ENCODE results near the gene USP9X.
"Not testable (repeated sequence)": the region's sequence is repeated elsewhere in the genome, so short reads cannot be mapped to it uniquely, and the experiment has no call there.

Gene USP9X, protein sequence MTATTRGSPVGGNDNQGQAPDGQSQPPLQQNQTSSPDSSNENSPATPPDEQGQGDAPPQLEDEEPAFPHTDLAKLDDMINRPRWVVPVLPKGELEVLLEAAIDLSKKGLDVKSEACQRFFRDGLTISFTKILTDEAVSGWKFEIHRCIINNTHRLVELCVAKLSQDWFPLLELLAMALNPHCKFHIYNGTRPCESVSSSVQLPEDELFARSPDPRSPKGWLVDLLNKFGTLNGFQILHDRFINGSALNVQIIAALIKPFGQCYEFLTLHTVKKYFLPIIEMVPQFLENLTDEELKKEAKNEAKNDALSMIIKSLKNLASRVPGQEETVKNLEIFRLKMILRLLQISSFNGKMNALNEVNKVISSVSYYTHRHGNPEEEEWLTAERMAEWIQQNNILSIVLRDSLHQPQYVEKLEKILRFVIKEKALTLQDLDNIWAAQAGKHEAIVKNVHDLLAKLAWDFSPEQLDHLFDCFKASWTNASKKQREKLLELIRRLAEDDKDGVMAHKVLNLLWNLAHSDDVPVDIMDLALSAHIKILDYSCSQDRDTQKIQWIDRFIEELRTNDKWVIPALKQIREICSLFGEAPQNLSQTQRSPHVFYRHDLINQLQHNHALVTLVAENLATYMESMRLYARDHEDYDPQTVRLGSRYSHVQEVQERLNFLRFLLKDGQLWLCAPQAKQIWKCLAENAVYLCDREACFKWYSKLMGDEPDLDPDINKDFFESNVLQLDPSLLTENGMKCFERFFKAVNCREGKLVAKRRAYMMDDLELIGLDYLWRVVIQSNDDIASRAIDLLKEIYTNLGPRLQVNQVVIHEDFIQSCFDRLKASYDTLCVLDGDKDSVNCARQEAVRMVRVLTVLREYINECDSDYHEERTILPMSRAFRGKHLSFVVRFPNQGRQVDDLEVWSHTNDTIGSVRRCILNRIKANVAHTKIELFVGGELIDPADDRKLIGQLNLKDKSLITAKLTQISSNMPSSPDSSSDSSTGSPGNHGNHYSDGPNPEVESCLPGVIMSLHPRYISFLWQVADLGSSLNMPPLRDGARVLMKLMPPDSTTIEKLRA (N-terminal part only)

DNA sequence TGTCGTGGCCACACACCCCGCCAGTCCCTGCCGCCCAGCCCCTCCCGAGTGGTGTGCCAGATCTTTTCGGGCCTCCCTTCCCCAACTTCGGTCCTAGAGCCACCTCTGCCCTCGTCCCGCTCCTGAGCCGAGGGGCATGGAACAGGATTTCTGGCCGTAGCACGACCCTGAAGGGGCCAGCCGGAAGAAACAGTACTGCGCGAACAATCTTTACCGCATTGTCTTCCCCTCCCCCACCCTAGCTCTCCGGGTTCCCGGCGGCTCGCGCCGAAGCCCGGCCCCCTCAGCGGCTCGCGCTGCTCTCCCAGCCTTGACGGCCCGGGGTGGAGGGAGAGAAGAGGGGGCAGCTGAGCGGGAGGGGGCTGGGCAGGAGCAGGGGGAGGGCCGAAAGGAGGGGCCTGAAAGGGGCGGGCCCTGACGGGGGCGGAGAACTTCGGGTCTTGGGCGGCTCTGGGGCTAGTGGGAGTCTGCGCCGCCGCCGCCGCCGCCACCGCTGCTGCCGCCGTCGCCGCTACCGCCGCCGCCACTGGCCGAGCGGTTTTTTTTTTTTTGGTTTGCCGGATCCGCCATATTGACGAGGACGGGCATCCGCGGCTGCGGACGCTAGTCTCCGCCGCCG is at the start of gene USP9X:
TSS of gene USP9X (plus strand) at position 553 of the 619 bp plus-strand sequence. CDS start 38,184 bp downstream, outside the sequence.
- peak; percentile 89 for DNase-seq

DNA sequence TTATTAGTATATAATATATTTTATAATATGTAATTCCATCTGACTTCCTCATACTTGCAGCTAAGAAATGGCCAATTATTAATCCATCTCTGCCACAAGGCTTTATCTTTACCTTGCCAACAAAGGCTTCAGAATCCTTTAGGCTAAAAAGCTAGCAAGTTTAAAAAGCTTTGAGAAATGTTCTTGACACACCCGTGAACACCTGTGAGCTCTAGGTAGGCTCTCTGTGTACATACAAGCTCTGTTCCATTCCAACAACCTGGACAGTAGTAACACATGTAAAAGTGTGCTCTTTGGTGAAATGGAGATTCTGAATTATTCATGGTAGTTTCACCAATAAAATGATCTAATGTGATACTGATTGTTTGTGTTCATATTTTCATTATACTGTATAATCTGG is 49.7 kb upstream of the USP9X start:
- no peak for DNase-seq

DNA sequence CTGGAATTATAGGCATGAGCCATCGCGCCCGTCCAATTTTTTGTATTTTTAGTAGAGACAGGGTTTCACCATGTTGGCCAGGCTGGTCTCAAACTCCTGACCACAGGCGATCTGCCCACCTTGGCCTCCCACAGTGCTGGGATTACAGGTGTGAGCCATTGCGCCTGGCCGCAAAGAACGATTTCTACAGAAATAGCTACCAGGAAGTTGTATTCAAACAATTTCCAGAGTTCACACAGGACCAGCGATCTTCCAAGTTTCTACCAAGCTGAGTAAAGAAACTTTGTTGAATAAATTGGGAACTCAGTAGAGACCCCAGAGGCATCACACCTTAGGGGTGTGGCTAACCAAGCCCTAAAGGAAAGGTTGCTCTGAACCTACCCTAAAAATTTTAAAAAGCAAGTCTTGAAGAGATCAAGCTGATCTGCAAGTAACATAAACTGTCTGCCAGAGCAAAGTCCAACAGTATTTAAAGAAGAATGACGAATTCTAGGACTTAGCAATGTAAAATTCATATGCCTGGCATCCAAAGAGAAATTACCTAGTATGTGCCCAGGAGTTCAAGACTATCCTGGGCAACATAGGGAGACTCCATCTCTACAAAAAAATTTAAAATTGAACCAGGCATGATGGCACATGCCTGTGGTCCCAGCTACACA is 48.4 kb upstream of the USP9X start:
- no peak for DNase-seq

DNA sequence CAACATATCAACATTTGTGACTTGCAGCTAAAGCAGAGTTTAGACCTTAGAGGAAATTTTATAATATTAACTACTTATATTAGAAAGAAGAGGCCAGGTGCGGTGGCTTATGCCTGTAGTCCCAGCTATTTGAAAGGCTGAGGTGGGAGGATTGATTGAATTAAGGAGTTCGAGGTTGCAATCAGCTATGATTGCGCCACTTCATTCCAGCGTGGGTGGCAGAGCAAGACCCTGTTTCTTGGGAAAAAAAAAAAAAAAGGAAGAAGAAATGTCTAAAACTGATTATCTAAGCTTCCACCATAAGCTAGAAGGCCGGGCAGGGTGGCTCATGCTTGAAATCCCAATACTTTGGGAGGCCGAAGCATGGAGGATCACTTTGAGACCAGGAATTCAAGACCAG is 42.0 kb upstream of the USP9X start:
- DNase-seq = no peak

DNA sequence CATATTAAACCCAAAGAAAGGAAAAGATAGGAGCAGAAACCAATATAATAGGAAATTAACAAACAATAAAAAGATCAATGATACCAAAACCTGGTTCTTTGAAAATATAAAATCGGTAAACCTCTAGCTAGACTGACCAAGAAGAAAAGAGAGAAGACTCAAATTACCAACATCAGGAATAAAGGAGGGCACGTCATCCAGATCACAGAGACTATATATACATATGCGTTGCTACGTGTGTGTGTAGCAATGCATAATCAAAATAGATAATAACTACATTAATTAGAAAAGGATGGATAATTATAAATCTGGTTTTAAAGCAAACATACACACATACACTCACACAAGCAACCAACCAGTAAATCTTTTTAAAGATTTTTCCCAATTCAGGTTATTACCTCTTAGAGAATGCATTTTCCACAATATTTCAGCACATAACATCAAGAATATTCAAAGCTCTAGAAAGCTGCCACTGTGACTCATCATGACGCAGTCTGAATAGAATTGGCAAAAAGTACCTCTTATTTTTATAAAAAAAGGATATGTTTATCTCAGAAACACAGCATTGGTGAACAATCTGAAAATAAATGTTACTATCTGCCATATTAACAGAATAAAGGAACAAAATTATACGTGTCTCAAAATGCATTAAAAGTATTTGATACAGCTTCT is 41.4 kb upstream of the USP9X start:
- peak; percentile 63 for DNase-seq

DNA sequence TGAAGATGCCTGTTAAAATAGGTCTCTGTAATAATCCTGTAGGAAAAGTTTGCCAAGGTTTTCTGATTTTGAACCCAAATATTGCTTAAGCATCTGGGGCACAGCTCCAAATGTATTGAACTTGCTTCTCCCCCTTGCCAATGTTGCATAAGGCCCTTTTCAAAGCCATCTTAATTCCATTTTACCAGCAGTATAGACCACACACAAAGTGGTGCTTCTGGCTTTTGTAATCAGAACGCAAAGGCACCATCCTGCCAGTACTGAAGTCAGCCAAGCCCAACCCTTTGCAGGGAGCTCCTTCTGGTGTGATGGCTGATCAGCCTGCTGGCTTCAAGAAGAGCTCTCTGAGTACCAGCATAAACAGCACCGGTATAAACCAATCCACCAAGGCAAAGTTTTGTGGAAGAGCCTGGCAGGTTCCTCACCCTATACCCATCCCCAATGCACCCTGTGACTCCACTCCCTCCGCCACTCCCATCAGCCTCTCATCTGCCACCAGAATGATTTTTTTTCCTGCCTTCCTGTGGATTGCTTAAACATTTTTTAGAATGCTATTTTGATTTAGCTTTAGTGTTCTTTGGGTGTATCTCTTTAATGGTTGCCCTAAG is 39.2 kb upstream of the USP9X start:
- DNase-seq = peak; percentile 67

DNA sequence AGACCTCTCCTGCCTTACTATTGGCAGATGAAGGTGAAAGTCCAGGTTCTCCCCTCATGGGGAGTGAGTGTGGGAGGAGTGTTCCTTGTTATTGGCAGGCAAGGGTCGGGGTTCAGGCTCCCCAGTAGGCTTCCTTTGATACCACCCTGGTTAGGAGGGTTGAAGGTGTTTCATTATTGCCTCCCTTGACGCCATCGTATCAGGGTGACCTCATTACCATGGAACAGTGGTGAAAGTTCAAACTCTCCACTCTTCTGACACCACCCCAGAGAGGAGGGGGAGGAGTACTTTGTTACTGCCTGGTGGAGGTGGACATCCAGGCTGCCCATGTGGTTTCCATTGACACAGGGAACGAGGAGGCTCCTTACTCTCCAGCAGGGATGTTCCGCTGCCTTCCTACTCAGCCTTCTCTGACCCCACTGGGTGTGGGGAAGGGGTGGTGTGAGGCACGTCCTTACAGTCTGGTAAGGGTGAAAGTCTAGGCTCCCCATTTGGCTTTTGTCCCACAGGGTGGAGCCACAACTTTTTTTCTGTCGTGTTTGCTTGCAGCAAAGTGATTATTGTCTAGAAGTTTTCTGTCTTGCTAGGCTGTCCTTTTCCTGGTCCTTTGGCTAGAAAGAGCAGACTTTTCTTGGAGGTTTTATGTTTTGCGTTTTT is 37.2 kb upstream of the USP9X start:
- no peak for DNase-seq

DNA sequence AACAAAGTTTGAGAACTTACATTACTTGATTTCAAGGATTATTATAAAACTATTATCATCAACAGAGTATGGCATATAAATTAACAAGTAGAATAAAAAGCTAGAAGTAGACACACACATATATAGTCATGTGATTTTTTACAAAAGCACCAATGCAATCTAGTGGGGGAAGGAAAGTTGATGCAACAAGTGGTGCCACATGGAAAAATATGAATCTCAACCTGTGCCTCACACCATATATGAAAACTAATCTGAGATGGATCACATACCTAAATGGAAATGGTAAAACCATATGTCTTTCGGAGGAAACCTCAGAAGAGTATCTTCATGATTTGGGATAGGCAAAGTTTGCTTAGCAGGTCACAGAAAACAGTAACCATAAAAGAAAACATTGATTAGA is 34.9 kb upstream of the USP9X start:
- DNase-seq = no peak

DNA sequence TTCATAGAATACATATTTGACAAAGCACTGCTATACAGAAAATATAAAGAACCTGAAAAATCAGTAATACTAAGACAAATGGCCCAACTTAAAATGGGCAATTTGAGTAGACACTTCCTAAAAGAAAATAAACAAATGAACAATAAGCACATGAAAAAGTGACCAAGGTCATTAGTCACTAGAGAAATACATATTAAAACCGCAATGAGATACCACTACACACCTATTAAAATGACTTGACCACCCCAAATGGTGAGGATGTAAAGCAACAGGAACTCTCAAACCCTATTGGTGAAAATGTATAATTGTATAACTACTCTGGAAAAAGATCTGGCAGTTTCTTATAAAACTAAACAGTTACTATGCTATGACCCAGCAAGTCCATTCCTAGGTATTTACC is 34.0 kb upstream of the USP9X start:
- DNase-seq = no peak

DNA sequence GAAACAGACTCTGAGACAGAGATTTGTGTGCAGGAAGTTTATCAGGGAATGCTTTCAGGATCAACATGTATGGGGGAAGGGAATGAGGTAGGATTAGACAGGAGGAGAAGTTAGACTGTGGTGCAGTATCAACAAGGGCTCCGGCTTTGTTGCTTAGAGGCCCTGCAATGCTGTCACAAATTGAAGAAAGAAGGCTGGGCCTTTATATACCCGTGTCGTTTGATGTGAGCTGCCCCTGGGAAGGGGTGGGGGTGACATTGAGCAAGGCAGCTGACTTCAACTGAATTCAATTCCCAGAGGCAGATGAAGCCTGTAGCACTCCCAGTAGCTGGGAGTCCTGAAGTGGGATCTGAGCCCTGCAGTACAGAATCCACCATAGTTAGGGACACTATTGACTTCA is 29.5 kb upstream of the USP9X start:
- no peak for DNase-seq

DNA sequence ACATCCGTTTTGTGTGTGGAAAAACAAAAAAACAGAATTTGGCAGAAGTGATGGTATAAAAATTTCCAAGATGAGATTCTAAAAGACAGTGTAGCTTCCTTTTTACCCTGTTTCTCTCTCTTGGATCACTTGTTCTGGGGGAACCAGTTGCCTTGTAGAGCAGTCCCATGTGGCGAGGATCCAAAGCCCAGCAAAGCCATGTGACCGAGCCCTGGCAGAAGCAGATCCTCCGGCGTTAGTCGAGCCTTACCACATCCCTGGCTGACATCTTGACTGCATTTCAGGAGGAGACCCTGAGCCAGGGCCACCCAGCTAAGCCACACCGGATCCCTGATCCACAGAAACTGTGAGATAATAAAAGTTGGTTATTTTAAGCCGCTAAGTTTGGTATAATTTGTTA is 22.0 kb upstream of the USP9X start:
- not testable (repeated sequence) for DNase-seq

DNA sequence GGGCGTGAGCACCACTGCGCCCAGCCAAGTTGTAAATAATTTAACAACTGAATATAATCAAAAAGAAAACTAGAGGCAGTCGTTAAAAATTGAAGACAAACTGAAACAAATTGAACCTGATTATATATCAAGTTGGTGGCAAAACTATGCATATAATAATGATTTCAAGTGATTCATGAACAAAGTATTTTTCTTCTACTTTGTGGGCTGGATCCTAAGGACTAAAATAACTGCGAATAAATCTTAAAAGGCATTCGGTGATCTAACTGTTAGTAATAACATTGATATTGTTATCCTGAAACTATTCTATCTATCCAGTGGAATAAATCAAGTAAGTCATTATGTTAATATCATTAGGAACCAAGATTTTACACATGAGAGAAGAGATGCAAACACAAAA is 21.2 kb upstream of the USP9X start:
- DNase-seq = peak; percentile 52

DNA sequence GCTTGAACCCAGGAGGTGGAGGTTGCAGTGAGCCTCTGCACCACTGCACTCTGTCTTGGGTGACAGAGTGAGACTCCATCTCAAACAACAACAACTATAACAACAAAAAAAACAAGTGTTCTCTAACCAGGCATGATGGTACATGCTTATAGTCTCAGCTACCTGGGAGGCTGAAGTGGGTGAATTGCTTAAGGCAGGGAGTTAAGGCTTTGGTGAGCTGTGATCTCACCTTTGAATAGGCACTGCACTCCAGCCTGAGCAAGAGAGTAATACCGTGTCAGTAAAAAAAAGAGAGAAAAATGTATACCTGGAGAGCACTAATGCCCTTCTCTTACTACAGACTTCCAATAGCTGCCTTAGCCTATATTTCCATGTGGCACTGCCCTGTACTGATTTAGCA is 18.9 kb upstream of the USP9X start:
- DNase-seq = no peak

DNA sequence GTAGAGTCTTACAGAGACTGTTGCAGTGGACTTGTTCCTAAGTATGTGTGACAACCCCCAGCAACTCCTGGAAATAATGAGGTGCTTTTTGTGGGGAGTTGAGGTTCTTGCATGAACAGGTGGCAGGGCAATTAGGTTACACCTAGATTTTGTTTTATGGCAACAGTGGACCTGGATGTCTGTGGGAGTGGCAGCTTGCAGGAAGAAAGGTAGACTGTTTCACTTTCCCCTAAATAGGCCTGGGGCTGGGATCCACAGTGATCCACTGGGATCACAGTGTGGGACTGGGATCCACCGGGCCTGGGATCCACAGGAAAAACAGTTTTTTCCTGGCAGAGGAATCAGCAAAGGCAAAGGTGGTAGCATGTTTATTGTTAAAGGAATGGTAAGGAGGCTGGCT is 18.3 kb upstream of the USP9X start:
- DNase-seq = no peak

DNA sequence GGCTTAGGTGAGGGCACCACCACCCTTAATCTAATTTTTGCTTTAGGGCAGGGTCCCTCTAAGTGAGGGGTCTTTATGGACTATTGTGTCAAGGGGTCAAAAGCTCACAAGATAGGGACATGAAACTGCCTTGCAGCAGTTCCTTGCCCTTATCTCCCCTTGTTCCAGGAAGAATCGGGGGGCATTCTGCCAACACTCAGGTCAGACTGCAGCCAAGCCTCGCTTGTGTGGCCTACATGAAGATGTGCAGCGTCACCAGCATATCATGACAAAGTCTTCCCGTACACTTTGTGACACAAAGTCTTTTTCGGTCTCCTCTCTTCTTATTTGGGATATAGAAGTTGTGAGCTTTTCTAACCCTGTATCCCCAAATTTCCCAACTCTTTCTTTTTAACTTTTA is 17.5 kb upstream of the USP9X start:
- no peak for DNase-seq

DNA sequence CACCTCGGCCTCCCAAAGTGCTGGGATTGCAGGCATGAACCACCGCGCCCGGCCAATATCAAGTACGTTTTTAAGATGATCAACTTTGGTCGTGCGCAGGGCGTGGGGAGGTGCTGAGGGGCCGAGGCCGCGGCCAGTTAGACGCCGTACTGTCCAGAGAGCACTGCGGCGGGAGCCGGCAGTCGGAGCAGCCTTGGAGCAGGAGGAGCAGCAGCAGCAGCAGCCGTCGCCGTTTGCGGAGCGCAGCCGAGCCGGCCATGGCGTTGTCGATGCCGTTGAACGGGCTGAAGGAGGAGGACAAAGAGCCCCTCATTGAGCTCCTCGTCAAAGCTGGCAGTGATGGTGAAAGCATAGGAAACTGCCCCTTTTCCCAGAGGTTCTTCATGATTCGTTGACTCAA is 8.5 kb upstream of the USP9X start:
- DNase-seq = no peak

DNA sequence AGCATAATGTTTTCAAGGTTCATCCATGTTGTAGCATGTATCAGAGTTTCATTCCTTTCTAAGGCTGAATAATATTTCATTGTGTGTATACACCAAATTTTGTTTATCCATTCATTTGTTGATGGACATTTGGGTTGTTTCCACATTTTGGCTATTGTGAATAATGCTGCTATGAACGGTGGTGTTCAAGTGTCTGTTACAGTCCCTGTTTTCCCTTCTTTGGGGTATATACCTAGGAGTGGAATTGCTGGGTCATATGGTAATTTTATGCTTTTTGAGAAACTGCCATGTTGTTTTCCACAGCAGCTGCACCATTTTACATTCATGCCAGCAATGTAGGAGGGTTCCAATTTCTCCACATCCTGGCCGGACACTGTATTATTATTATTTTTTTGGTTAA is 3.4 kb upstream of the USP9X start:
- DNase-seq = no peak

DNA sequence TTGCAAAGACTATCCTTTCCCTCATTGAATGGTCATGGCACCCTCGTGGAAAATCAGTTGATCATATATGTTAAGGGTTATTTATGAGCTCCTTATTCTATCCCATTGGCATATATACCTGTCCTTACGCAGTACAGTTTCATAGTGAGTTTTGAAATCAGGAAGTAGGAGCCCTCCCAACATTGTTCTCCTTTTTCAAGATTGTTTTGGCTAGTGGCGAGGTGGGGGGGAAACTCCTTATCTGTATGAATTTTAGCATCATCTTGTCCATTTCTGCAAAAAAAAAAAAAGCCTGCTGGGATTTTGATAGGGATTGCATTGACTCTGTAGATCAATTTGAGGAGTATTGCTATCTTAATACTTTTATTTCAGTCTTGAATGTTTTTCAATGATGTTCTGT is 2.5 kb upstream of the USP9X start:
- DNase-seq = no peak

DNA sequence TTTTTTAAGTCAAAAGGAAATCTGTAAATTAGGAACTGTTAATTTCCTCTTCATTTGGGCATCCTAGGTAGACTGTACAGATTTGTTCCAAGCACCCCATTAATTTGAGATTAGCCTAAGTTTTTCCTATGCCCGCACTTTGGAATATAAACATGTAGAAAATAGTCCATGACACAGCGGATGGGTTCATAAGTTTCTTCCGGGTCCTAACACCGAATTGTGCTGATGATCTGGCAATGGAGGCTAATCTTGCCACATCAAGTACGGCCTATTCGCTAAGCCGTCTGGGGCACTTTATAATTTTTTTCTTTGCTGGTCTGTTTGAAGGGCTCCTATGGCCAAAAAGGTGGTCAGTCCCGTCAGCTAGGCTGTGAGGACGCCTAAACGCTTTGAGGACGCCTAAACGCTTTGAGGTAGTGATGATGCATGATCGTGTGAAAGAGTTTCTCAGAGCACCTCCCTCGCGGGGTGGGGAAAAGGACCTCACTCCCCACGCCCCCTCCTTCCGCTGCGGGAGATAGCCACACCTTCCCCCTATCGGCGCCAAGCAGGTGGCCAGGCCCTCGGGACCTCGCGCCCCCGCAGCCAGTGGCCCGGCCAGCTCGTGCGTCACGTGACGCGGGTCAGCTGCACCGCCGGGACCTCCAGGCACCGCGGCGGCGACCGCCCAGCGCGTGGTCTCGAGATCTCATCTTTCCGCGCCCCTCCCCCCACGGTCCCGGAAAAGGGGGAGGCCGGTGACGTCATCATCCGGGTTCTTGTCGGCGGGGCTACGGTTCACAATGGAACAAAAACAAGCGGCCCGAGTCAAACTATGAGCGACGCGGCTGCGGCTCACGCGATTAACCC is 977 bp upstream of the USP9X start:
- peak; percentile 93 for DNase-seq

DNA sequence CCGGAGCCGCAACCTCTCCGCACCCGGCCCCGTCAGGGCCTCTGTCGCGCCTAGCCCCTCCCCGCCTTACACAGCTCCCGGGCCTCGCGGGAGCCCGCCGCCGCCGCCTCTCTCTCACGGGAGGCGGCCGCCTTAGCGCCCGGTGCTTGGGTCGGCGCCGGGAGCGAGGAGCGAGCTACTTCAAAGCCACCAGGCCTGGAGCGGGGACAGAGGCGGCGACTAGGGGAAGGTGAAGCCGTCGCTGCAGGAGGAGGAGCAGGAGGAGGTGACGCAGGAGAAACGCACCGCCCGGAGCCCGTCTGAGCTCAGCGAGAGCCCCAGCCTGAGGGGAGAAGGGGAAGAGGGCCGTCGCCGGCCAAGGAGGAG is 250 bp downstream of the USP9X start:
- no peak for DNase-seq

Data from fibroblast of upper back skin (primary cell).